ENCODE measurements around the gene DUSP28.
"Not testable (repeated sequence)": the region's sequence is repeated elsewhere in the genome, so short reads cannot be mapped to it uniquely, and the experiment has no call there.

The DUSP28 gene

DNA sequence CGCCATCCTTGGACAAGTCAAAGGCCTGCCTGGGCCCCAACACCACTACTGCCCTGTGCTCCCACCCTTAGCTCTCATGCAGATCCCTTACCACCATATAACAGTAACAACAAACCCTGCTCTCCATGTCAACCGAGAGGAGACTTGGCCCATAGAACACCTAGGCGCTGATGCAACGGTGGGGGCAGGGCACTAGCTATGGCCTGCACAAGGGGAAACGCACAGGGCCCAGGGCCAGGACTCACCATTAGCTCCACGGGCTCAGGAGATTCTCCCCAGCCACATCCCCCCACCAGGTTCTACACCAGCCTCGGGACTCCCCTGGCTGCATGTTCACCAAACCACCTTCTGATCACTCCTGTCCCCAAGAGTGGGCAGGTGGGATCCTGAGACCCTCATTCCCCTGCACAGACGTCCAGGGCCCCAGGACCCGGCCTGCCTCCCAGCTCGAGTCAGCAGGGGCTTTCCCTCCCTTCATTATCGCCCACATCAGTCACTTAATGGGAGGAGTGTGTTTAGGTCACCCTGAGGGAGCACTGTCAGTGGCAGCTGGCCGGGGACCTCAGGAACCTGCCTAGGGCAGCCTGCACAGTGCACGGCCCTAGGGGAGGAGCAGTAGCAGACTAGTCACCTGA is 31.6 kb upstream of the DUSP28 start:
- no peak for DNase-seq

DNA sequence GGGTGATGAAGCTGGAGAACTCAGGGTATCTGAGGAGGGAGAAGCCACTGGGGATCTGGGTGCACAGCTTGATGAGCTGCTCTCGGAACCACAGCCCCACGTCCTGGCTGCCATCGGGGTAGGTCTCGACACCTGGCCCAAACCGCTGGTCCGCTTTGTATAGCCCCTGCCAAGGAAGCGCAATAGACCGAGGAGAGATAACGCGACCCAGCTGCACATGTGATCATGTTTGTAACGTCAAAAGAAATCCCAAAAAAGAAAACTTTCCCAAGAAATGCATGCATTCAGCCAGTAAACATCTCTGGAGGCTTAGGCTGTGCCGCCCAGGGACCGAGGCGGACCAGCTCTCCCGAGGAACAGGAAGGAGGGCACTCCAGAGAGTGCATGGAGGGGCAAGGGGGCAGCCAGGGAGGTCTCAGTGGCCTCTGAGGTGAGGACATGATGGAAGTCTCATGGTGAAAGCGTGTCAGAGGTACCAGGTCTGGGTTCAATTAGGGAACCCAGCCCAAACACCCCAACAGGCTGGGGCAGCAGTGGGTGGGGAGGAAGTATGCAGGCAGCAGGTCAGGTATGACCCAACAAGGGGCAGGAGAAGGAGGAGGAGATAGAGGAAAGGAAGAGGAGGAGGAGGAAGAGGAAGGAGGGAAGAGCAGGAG is 30.7 kb upstream of the DUSP28 start:
- DNase-seq: no peak

GRCh38 chr2:240530181-240530580 is 30.0 kb upstream of the DUSP28 start:
- DNase-seq: no peak

DNA sequence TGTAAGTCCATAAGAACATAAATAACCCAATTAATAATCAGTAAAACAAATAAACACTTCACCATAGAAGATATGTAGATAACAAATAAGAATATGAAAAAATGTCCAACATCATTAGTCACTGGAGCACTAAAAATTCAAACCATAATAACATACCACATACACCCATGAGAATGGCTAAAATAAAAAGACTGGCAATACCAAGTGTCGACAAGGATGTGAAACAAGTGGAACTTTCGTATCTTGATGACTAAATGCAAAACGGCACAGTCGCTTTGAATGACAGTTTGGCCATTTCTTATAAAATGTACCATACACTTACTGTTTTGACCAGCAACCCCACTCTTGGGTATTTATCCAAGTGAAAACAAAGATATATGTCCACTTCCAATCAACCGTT is 29.1 kb upstream of the DUSP28 start:
- no peak for DNase-seq

DNA sequence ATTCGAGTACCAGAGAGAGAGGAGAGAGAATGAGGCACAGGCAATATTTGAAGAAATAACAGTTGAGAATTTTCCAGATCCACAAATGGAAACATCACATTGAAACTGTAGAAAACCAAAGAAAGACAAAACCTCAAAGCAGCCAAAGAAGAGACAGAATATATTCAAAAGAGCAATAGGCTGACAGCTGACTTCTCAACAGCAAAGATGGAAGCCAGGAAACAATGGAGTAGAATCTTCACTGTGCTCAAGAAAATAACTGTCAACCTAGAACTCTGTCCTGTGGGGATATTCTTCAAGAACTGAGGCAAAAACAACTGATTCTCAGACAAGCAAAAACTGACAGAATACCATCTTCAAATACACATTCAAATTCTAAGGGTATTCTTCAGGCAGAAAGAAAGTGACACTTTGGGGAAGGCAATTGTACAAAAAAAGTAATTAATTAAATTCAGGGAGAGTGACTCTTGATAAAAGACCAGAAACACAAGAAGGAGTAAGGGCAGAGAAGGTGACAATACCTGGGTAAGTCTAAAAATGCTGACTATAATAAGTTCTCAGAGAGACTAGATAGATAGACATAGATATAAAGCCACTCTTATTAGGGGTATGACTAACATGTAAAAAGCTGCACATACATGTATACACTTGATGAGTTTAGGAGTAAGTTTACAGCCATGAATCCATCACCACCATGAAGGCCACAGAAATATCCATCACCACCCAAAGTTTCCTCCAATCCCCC is 28.0 kb upstream of the DUSP28 start:
- DNase-seq: no peak

DNA sequence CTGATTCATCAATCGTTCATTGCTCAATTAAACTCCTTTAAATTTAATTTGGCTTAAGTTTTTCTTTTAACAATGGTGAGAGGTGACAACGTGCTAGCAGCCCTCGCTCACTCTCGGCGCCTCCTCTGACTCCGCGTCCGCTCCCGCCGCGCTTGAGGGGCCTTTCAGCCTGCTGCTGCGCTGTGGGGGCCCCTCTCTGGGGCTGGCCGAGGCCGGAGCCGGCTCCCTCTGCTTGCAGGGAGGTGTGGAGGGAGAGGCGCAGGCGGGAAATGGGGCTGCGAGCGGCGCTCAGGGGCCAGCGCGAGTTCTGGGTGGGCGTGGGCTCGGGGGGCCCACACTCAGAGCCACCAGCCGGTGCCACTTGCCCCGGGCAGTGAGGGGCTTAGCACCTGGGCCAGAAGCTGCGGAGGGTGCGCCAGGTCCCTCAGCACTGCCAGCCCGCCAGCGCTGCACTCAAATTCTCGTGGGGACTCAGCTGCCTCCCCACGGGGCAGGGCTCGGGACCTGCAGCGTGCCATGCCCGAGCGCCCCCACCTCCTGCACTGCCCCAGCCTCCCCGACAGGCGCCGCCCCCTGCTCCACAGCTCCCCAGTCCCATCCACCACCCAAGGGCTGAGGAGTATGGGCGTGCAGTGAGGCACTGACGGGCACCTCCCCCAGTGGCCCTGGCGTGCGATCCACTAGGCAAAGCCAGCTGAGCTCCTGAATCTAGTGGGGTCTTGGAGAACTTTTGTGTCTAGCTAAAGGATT is 22.0 kb upstream of the DUSP28 start:
- DNase-seq: no peak

DNA sequence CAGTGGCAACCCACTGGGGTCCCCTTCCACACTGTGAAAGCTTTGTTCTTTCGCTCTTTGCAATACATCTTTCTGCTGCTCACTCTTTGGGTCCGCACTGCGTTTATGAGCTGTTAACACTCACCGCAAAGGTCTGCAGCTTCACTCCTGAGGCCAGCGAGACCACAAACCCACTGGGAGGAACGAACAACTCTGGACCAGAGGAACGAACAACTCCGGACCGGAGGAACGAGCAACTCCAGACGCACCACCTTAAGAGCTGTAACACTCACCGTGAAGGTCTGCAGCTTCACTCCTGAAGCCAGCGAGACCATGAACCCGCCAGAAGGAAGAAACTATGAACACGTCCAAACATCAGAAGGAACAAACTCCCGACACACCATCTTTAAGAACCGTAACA is 21.1 kb upstream of the DUSP28 start:
- not testable (repeated sequence) for DNase-seq

GRCh38 chr2:240539906-240540305 is 20.3 kb upstream of the DUSP28 start:
- no peak for DNase-seq

GRCh38 chr2:240551288-240551687 is 8.9 kb upstream of the DUSP28 start:
- DNase-seq: no peak

DNA sequence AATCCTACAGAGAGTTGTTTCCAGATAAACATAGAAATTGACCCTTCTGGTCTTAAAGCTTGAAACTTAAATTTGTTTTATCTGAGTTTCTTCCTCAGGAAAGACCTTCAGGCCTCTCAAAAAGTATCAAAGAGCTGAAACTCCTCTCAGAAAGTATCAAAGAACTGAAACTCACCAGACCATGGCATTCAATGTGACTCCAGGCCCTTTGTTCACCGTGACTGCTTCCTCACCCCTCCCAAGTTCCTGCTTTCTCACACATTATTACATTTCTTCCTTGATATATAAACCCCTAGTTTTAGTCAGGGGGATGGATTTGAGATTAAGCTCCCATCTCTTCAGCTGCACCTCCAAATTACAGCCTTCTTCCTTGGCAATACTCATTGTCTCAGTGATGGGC is 8.3 kb upstream of the DUSP28 start:
- no peak for DNase-seq

GRCh38 chr2:240553956-240554480 is 6.1 kb upstream of the DUSP28 start:
- DNase-seq: no peak

GRCh38 chr2:240554767-240555493 is 5.2 kb upstream of the DUSP28 start:
- no peak for DNase-seq

- DNase-seq: no peak
Measured at GRCh38 chr2:240555541-240556250, 4.5 kb upstream of the DUSP28 start.

DNA sequence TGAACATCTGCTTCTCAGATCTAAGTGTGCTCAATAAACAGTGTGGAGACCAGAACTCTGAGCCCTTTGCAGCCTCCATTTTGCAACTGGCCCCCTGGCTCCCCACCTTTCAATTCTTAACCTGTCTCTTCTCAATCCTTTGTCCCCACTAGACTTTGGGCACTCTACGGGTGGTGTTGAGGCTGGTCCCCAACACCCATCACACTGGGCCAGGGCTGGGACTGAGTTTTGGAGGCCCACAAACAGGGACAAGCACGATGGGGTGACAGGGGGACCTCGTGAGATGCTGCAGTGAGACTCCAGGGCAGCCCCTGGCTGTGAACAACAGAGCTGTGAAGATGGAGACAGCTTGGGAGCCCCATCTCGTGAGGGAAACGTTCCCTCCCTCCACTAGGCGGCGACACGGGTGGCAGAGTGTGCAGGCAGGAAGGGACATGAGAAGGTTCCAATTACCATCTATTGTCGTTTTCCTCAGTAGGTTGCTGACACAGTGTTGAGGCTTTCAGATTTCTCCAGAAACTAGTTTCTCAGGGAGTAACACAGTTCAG is 3.5 kb upstream of the DUSP28 start:
- DNase-seq: peak; percentile 25

GRCh38 chr2:240557101-240557751 is 2.9 kb upstream of the DUSP28 start:
- DNase-seq: no peak

DNA sequence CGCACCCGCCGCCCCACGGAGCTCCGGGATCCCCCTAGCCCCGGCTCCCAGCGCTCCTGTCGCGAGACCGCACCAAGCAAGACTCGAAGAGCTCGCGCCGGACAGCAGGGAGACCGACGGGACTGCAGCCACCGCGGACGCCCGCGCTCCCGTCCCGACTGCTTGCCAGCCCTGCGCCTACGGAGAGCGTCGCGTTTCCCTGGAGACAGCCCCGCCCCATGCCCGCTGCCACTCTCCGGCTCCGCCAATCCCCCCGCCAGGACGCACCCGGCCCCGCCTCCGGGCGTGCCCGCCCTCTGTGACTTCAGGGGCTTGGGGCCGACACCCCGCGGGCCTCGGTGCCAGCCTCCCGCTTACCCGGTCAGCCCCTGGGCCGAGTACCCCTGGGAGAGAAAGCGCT is 2.3 kb upstream of the DUSP28 start, which contains the start of gene ANKMY1:
Gene ANKMY1, minus strand, starts transcription at position 181 of the 400 bp plus-strand sequence. CDS start 653 bp downstream, outside the sequence.
- peak; percentile 65 for DNase-seq

- no peak for DNase-seq
Measured at GRCh38 chr2:240558236-240558761, 1.9 kb upstream of the DUSP28 start.

GRCh38 chr2:240559286-240559685 is 871 bp upstream of the DUSP28 start:
- DNase-seq: no peak

GRCh38 chr2:240560480-240561324 is 545 bp downstream of the DUSP28 start:
- DNase-seq: peak; percentile 97
